Measurements from ENCODE around the gene RAB44. TPM values are rescaled to one million over a fixed set of nuclear protein-coding genes. Genes with fewer than 3 reads are reported as not detected.

The RAB44 gene
- total and polyA plus RNA-seq, 12 donors, result 0.03 to 0.16 TPM; not detected in 10

DNA sequence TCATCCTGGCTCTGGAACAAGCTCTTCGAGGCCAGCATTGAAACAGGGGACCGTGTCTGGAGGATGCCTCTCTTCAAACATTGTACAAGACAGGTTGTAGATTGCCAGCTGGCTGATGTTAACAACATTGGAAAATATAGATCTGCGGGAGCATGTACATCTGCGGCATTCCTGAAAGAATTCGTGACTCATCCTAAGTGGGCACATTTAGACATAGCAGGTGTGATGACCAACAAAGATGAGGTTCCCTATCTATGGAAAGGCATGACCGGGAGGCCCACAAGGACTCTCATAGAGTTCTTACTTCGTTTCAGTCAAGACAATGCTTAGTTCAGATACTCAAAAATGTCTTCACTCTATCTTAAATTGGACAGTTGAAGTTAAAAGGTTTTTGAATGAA, 22.7 kb upstream of the RAB44 start:
- Histone ChIP-seq H3K27ac (no peak overlapping the region), H3K4me3 (no peak overlapping the region), H3K27me3 (no peaks in the 10 kb centered on the region), H3K4me1 (replicated peaks in 1 of 2) (peaks cover 0 to 26% of the 10 kb centered on the region in 2 donors), H3K36me3 (replicated peaks in 1 of 2) (no peaks in the 10 kb centered on the region), H3K9me3 (replicated peaks in 1 of 3) (no peaks in the 10 kb centered on the region)
- TF ChIP-seq, protein P1, sequence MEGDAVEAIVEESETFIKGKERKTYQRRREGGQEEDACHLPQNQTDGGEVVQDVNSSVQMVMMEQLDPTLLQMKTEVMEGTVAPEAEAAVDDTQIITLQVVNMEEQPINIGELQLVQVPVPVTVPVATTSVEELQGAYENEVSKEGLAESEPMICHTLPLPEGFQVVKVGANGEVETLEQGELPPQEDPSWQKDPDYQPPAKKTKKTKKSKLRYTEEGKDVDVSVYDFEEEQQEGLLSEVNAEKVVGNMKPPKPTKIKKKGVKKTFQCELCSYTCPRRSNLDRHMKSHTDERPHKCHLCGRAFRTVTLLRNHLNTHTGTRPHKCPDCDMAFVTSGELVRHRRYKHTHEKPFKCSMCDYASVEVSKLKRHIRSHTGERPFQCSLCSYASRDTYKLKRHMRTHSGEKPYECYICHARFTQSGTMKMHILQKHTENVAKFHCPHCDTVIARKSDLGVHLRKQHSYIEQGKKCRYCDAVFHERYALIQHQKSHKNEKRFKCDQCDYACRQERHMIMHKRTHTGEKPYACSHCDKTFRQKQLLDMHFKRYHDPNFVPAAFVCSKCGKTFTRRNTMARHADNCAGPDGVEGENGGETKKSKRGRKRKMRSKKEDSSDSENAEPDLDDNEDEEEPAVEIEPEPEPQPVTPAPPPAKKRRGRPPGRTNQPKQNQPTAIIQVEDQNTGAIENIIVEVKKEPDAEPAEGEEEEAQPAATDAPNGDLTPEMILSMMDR (IDR thresholded peaks at IDR 0.05), result no peak
- no peak for TF ChIP-seq POLR2A (IDR thresholded peaks at IDR 0.05)
- WGBS, 4 donors, result 93 to 97% (median 95%) methylated on average over 7 of the region's 7 CpGs
- intact Hi-C loops (cut with DNase I), result loop anchor here in 1 of 2 donors (5.0 kb wide), 1 partner anchor 48 kb away; no protein-coding TSS in a partner anchor
- no peak for DNase-seq

DNA sequence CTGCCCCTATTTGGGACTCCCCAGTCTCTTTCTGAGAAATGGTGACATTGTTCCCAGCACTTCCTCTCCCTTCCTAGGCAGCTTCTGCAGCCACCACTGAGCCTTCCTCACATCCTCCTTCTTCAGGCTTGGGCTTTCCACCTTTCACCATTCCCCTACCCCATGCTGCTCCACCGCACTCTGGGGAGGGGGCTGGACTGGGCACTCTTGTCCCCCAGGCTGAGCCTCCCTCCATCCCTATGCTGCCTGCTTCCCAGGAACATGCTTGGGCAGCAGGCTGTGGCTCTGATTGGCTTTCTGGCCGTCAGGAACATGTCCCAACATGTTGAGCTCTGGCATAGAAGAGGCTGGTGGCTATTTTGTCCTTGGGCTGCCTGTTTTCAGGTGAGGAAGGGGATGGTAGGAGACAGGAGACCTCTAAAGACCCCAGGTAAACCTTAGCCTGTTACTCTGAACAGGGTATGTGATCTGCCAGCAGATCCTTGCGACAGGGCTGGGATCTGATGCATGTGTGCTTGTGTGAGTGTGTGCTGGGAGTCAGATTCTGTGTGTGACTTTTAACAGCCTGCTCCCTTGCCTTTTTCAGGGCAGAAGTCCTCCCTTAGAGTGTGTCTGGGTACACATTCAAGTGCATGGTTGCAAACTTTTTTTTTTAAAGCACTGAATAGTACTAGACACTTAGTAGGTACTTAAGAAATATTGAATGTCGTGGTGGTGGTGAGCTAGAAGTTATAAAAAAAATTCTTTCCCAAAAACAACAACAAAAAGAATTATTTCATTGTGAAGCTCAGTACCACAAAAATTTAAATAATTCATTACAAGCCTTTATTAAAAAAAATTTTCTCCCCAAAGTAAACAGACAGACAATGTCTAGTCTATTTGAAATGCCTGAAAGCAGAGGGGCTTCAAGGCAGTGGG, 21.2 kb upstream of the RAB44 start:
- no peak for TF ChIP-seq POLR2A (IDR thresholded peaks at IDR 0.05)
- TF ChIP-seq, protein P1 (IDR thresholded peaks at IDR 0.05), result no peak
- Histone ChIP-seq H3K27ac (peak overlapping the region in 3 of 5 donors; percentile 95 to 98 (median 96)), H3K36me3 (replicated peaks in 1 of 2) (no peaks in the 10 kb centered on the region), H3K27me3 (no peaks in the 10 kb centered on the region), H3K4me3 (no peak overlapping the region), H3K9me3 (replicated peaks in 1 of 3) (no peaks in the 10 kb centered on the region), H3K4me1 (replicated peaks in 1 of 2) (peaks cover 0 to 31% of the 10 kb centered on the region in 2 donors)
- WGBS, 4 donors, result 66 to 80% (median 73%) methylated on average over 3 to 4 of the region's 4 CpGs
- no peak for DNase-seq
- intact Hi-C loops (cut with DNase I), result loop anchor here in 1 of 2 donors (5.0 kb wide), 1 partner anchor 49 kb away; no protein-coding TSS in a partner anchor

DNA sequence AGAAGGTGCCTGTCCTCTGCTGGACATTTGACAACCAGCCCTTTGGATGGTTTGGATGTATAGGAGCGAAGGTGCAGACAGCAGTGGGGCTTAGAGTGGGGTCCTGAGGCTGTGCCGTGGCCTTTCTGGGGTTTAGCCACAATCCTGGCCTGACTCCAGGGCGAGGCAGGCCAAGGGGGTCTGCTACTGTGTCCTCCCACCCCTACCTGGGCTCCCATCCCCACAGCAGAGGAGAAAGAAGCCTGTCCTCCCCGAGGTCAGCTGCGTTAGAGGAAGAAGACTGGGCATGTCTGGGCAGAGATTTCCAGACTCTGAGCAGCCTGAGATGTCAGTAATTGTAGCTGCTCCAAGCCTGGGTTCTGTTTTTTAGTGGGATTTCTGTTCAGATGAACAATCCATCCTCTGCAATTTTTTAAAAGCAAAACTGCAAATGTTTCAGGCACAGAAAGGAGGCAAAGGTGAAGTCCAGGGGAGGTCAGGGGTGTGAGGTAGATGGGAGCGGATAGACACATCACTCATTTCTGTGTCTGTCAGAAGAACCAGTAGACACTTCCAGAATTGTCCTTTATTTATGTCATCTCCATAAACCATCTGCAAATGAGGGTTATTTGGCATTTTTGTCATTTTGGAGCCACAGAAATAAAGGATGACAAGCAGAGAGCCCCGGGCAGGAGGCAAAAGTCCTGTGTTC, 20.4 kb upstream of the RAB44 start:
- WGBS, 4 donors, result 44 to 56% (median 52%) methylated on average over 6 to 7 of the region's 7 CpGs
- no peak for DNase-seq
- Histone ChIP-seq H3K27ac (peak overlapping the region in 4 of 5 donors; percentile 32 to 98 (median 96)), H3K4me3 (no peak overlapping the region), H3K9me3 (replicated peaks in 1 of 3) (no peaks in the 10 kb centered on the region), H3K36me3 (replicated peaks in 1 of 2) (no peaks in the 10 kb centered on the region), H3K4me1 (replicated peaks in 1 of 2) (peaks cover 4 to 38% of the 10 kb centered on the region in 2 donors), H3K27me3 (no peaks in the 10 kb centered on the region)
- TF ChIP-seq, protein P1 (IDR thresholded peaks at IDR 0.05), result no peak
- TF ChIP-seq POLR2A (IDR thresholded peaks at IDR 0.05), result no peak
- intact Hi-C loops (cut with DNase I), result loop anchor here in 1 of 2 donors (5.0 kb wide), 1 partner anchor 50 kb away; no protein-coding TSS in a partner anchor

Measured in adrenal gland (tissue), 12 donors.